Endothelial cell of umbilical vein (primary cell): Measurements from ENCODE around the gene ELL2. TPM values are rescaled to one million over a fixed set of nuclear protein-coding genes. Genes with fewer than 3 reads are reported as not detected.

Experiments
- BruUV-seq: library from RNA; stranded (reverse); fragments of 400-500 nt; replicated peaks from 2 replicates; lab custom pipeline; 2021; lab: Mats Ljungman, UMichigan
- CTCF ChIA-PET: fragments of 300-600, 350-600 bp; sonication (Branson Sonifier 250); formaldehyde crosslinking; loops from one replicate; lab custom pipeline; 2021; ENCODE audit warnings: antibody characterized with exemption, inconsistent platforms; lab: Charles Lee
- POLR2A ChIA-PET: fragments of 300-600, 350-600 bp; sonication (Branson Sonifier 250); formaldehyde crosslinking; loops from one replicate; lab custom pipeline; 2021; ENCODE audit warnings: antibody characterized with exemption, inconsistent platforms; lab: Charles Lee
- DNase-seq: peaks from one replicate; pipeline ENCODE4 v3.0.0-alpha.2; 2011; ENCODE audit warnings: low read depth, low spot score
- FAIRE-seq: peaks from 2 replicates; lab custom pipeline; 2011; peaks lifted over from hg19 to GRCh38; lab: Jason Lieb, UNC
- H2AFZ ChIP-seq: 2 replicates; pipeline ENCODE4 v1.6.0; 2012; ENCODE audit warnings: low read depth, low read length, control low read depth, inconsistent platforms
- H3K27ac ChIP-seq: 2 replicates; pipeline ENCODE4 v1.5.1; 2011; ENCODE audit warnings: low read depth, mild to moderate bottlenecking, control low read depth, low read length, moderate library complexity; ENCODE audit not compliant: insufficient read depth
- H3K27me3 ChIP-seq, 2 experiments: 2 replicates each; pipeline versions ENCODE4 v1.6.0 to v1.6.1; 2011; ENCODE audit warnings: low read length in 2 of 2, mixed read lengths in 1 of 2; ENCODE audit not compliant: control insufficient read depth in 2 of 2, insufficient read depth in 2 of 2
- H3K36me3 ChIP-seq, 2 experiments: 2 replicates in 1 of 2; 3 replicates in 1 of 2; pipeline ENCODE4 v1.5.1; 2011; ENCODE audit warnings: low read length in 2 of 2, mild to moderate bottlenecking in 1 of 2, moderate library complexity in 1 of 2; ENCODE audit not compliant: control insufficient read depth in 2 of 2, insufficient read depth in 2 of 2; ENCODE audit errors: extremely low read depth in 1 of 2
- H3K4me1 ChIP-seq: 3 replicates; pipeline ENCODE4 v1.5.1; 2011; ENCODE audit warnings: mild to moderate bottlenecking, low read length; ENCODE audit not compliant: control insufficient read depth, insufficient read depth; ENCODE audit errors: extremely low read depth
- H3K4me2 ChIP-seq: 2 replicates; pipeline ENCODE4 v1.6.1; 2011; ENCODE audit warnings: low read length, control low read depth, mixed read lengths; ENCODE audit not compliant: insufficient read depth
- H3K4me3 ChIP-seq, 3 experiments: fragments of 200-600 bp in 1 of 3; sonication (generic), shearing (Covaris generic) in 1 of 3; replicated peaks in 1 of 3; 2 replicates each; pipeline ENCODE4 v1.5.1; 2011 to 2016; ENCODE audit warnings: control low read depth in 3 of 3, low read length in 3 of 3, mild to moderate bottlenecking in 2 of 3, inconsistent platforms in 1 of 3, low read depth in 1 of 3, moderate library complexity in 1 of 3; ENCODE audit not compliant: insufficient read depth in 1 of 3
- H3K79me2 ChIP-seq: 2 replicates; pipeline ENCODE4 v1.6.0; 2012; ENCODE audit warnings: low read length, inconsistent platforms; ENCODE audit not compliant: control insufficient read depth, insufficient read depth
- H3K9ac ChIP-seq: replicated peaks from 2 replicates; pipeline ENCODE3; 2011; ENCODE audit warnings: low read length, control low read depth; ENCODE audit not compliant: insufficient read depth; ENCODE audit errors: extremely low read depth
- H3K9me1 ChIP-seq: replicated peaks from 3 replicates; pipeline ENCODE4 v1.6.0; 2011; ENCODE audit warnings: mild to moderate bottlenecking, low read length; ENCODE audit not compliant: control insufficient read depth, insufficient read depth; ENCODE audit errors: extremely low read depth
- H3K9me3 ChIP-seq: replicated peaks from 2 replicates; pipeline ENCODE4 v1.5.1; 2012; ENCODE audit warnings: low read length, inconsistent platforms; ENCODE audit not compliant: control insufficient read depth, insufficient read depth
- H4K20me1 ChIP-seq: replicated peaks from 2 replicates; pipeline ENCODE3; 2011; ENCODE audit warnings: mild to moderate bottlenecking, low read length; ENCODE audit not compliant: control insufficient read depth, insufficient read depth; ENCODE audit errors: extremely low read depth
- CTCF ChIP-seq, 2 donors: IDR thresholded peaks; 1 replicate in 1 of 2; 2 replicates in 1 of 2; pipeline ENCODE4 v1.5.1; 2011; ENCODE audit warnings: low read length in 2 of 2, mild to moderate bottlenecking in 2 of 2, moderate library complexity in 2 of 2, control low read depth in 1 of 2, inconsistent platforms in 1 of 2, low read depth in 1 of 2; ENCODE audit not compliant: insufficient read depth in 1 of 2; ENCODE audit errors: extremely low read depth in 1 of 2
- EZH2 ChIP-seq: IDR thresholded peaks from 2 replicates; pipeline ENCODE4 v1.6.1; 2012; ENCODE audit warnings: borderline replicate concordance, low read depth, mild to moderate bottlenecking, moderate library complexity, low read length, inconsistent platforms; ENCODE audit not compliant: severe bottlenecking
- FOS ChIP-seq: IDR thresholded peaks from 2 replicates; pipeline ENCODE4 v1.6.1; 2011; ENCODE audit warnings: mild to moderate bottlenecking, low read length, moderate library complexity, borderline replicate concordance; ENCODE audit not compliant: insufficient read depth
- GATA2 ChIP-seq: IDR thresholded peaks from 2 replicates; pipeline ENCODE4 v1.7.0; 2011; ENCODE audit warnings: low read depth, mild to moderate bottlenecking, moderate library complexity, mixed read lengths, low read length; ENCODE audit not compliant: insufficient read length, insufficient read depth
- MAX ChIP-seq: IDR thresholded peaks from 2 replicates; pipeline ENCODE4 v1.6.1; 2011; ENCODE audit not compliant: insufficient read depth, insufficient read length
- MYC ChIP-seq: IDR thresholded peaks from one replicate; pipeline ENCODE4 v1.6.1; 2011; ENCODE audit warnings: mild to moderate bottlenecking, low read depth, low read length
- POLR2AphosphoS5 ChIP-seq: IDR thresholded peaks from 2 replicates; pipeline ENCODE4 v1.6.1; 2012; ENCODE audit warnings: low read depth, mild to moderate bottlenecking, control low read depth, low read length, moderate library complexity; ENCODE audit not compliant: insufficient read depth
- dilution Hi-C: fragments of 300-500 bp; cut with MboI; formaldehyde crosslinking; loops from one replicate; pipeline ENCODE4 v1.15.0; 2019; ENCODE audit warnings: low sequenced_read_pairs; ENCODE audit not compliant: extremely low pct_ligation_motif_present
- intact Hi-C: fragments of 100-400 bp; cut with micrococcal nuclease; formaldehyde crosslinking; loops from one replicate; pipeline ENCODE4 v1.10.0; 2022
- polyA plus RNA-seq, 4 experiments: library from polyadenylated mRNA; depleted of rRNA in 3 of 4; stranded (reverse) in 3 of 4; unstranded in 1 of 4; fragments of >200 nt; gene quantifications; 2 replicates each; pipeline versions ENCODE4 v1.2.1 to v1.2.3, GENCODE V29; 2011 to 2012; ENCODE audit warnings: missing spikeins in 1 of 4
- total RNA-seq: library from RNA; stranded (reverse); gene quantifications from 2 replicates; pipeline ENCODE4 v1.2.3, GENCODE V29; 2021

The ELL2 gene
- total and polyA plus RNA-seq, 2 donors (not counting 3 experiments of a cell fraction or from before 2014, with no cell fraction given) = 6.8 to 26.0 TPM

- H3K9me1 ChIP-seq = no peaks in the 10 kb centered on the region
- no peaks in the 10 kb centered on the region for H3K36me3 ChIP-seq
- ChIA-PET POLR2A (no interaction called here), CTCF (interaction anchor here (1.3 to 1.4 kb wide), 2 partner anchors 15 to 481 kb away, joined by 3 to 5 read pairs; no protein-coding TSS in a partner anchor)
- peaks cover 40% of the 10 kb centered on the region for H3K4me1 ChIP-seq
- FAIRE-seq (no peak), DNase-seq (no peak)
- no peaks in the 10 kb centered on the region for H3K79me2 ChIP-seq
- H3K4me3 ChIP-seq = no peak overlapping the region
- no peaks in the 10 kb centered on the region for H3K27me3 ChIP-seq
- TF ChIP-seq POLR2AphosphoS5 (no peak), GATA2 (no peak), EZH2 (no peak), FOS (no peak), CTCF (IDR thresholded peaks at IDR 0.05; ENCODE audit: extremely low read depth in 1 of 2, insufficient read depth in 1 of 2, low read depth in 1 of 2, low read length in 2 of 2) (no peak), MAX (no peak), MYC (no peak)
- no peaks in the 10 kb centered on the region for H4K20me1 ChIP-seq
- no peaks in the 10 kb centered on the region for H3K9me3 ChIP-seq
- H3K27ac ChIP-seq = no peak overlapping the region
- dilution Hi-C loops (no loop called here), intact Hi-C loops (loop anchor here (5.0 kb wide), 1 partner anchor 718 kb away; no protein-coding TSS in a partner anchor)
- BruUV-seq = no TSS peak
- H3K9ac ChIP-seq = no peak overlapping the region
- H2AFZ ChIP-seq = no peak overlapping the region
- no peak overlapping the region for H3K4me2 ChIP-seq
Measured at GRCh38 chr5:95864456-95864855, 97.2 kb downstream of the ELL2 start.
